Stimulated activated CD8-positive, alpha-beta memory T cell treated with anti-CD3 and anti-CD28 coated beads, Interleukin-7, amount 100 ng/mL, for 4 hours (primary cell): ENCODE measurements around the gene VGLL1.
A peak's percentile ranks its signal among the peaks of the same experiment; 100 is the strongest.

Experiments
- DNase-seq, 2 donors: peaks; one replicate each; pipeline ENCODE4 v3.0.0-alpha.2; 2020; ENCODE audit warnings: low read depth in 2 of 2

The VGLL1 gene

GRCh38 chrX:136531951-136532350 is at the start of gene VGLL1:
Gene VGLL1 (plus strand): TSS chrX:136532215. CDS start chrX:136536021, 3,806 bp downstream.
- no peak for DNase-seq

- DNase-seq = no peak
Observed at GRCh38 chrX:136487647-136488046, 44.4 kb upstream of the VGLL1 start, which contains the start of gene BRS3. Gene BRS3 (plus strand): TSS chrX:136487947. CDS start chrX:136488115, 168 bp downstream.

GRCh38 chrX:136488706-136489105 is 43.3 kb upstream of the VGLL1 start:
- DNase-seq = no peak

GRCh38 chrX:136491832-136492231 is 40.2 kb upstream of the VGLL1 start:
- no peak for DNase-seq

GRCh38 chrX:136493011-136493410 is 39.0 kb upstream of the VGLL1 start:
- DNase-seq = no peak

- DNase-seq = no peak
Observed at GRCh38 chrX:136495043-136495442, 37.0 kb upstream of the VGLL1 start.

GRCh38 chrX:136496186-136496763 is 35.7 kb upstream of the VGLL1 start:
- no peak for DNase-seq

GRCh38 chrX:136496764-136497555 is 35.1 kb upstream of the VGLL1 start:
- peak; percentile 79 to 80 for DNase-seq

GRCh38 chrX:136497556-136498052 is 34.4 kb upstream of the VGLL1 start, which contains the start of gene HTATSF1:
Gene HTATSF1 (plus strand): TSS chrX:136497592. CDS start chrX:136497685, 93 bp downstream.
- DNase-seq = no peak

- no peak for DNase-seq
Observed at GRCh38 chrX:136519069-136519468, 12.9 kb upstream of the VGLL1 start.

- DNase-seq = no peak
Observed at GRCh38 chrX:136523770-136524169, 8.2 kb upstream of the VGLL1 start.

GRCh38 chrX:136525738-136526606 is 6.0 kb upstream of the VGLL1 start:
- no peak for DNase-seq

- DNase-seq = no peak
Observed at GRCh38 chrX:136528645-136529315, 3.2 kb upstream of the VGLL1 start.

GRCh38 chrX:136529795-136530194 is 2.2 kb upstream of the VGLL1 start:
- no peak for DNase-seq

GRCh38 chrX:136534131-136534530 is 2.1 kb downstream of the VGLL1 start:
- no peak for DNase-seq

- no peak for DNase-seq
Observed at GRCh38 chrX:136538811-136539210, 6.8 kb downstream of the VGLL1 start.

GRCh38 chrX:136540226-136540625 is 8.2 kb downstream of the VGLL1 start:
- no peak for DNase-seq

GRCh38 chrX:136541294-136541693 is 9.3 kb downstream of the VGLL1 start:
- no peak for DNase-seq

GRCh38 chrX:136542281-136542680 is 10.3 kb downstream of the VGLL1 start:
- no peak for DNase-seq

GRCh38 chrX:136546371-136546781 is 14.4 kb downstream of the VGLL1 start:
- no peak for DNase-seq

GRCh38 chrX:136549226-136549625 is 17.2 kb downstream of the VGLL1 start:
- DNase-seq = no peak
